Kidney epithelial cell (primary cell): ENCODE data around the gene PAFAH2. TPM values are rescaled to one million over a fixed set of nuclear protein-coding genes. Genes with fewer than 3 reads are reported as not detected.
A peak's percentile ranks its signal among the peaks of the same experiment; 100 is the strongest.

Experiments
- DNase-seq: peaks from one replicate; pipeline ENCODE4 v3.0.0-alpha.2; 2010; ENCODE audit warnings: low read depth
- H3K27me3 ChIP-seq: 2 replicates; pipeline ENCODE4 v1.6.0; 2011; ENCODE audit warnings: low read length; ENCODE audit not compliant: control insufficient read depth, insufficient read depth
- H3K36me3 ChIP-seq: 2 replicates; pipeline ENCODE4 v1.5.1; 2011; ENCODE audit warnings: low read length; ENCODE audit not compliant: control insufficient read depth, insufficient read depth
- H3K4me3 ChIP-seq: 2 replicates; pipeline ENCODE4 v1.5.1; 2011; ENCODE audit warnings: low read depth, mild to moderate bottlenecking, control low read depth, low read length
- CTCF ChIP-seq: IDR thresholded peaks from 2 replicates; pipeline ENCODE4 v1.5.1; 2011; ENCODE audit warnings: mild to moderate bottlenecking, moderate library complexity, low read length, control low read depth, inconsistent platforms; ENCODE audit not compliant: insufficient read depth, poor library complexity, severe bottlenecking
- total RNA-seq: library from RNA; depleted of rRNA; stranded (reverse); fragments of >200 nt; gene quantifications from 2 replicates; pipeline ENCODE4 v1.2.3, GENCODE V29; 2015

PAFAH2 gene
- total RNA-seq, 1 donor from 2014 or later: 20.8 TPM

- TF ChIP-seq CTCF: no peak
- Histone ChIP-seq H3K27me3 (no peaks in the 10 kb centered on the region), H3K4me3 (no peak overlapping the region), H3K36me3 (no peaks in the 10 kb centered on the region)
- DNase-seq: no peak
These were observed 26.1 kb downstream of the PAFAH2 start for GRCh38 chr1:25971811-25972180.

GRCh38 chr1:25971066-25971810, 26.6 kb downstream of the PAFAH2 start:
- DNase-seq: no peak
- Histone ChIP-seq H3K36me3 (no peaks in the 10 kb centered on the region), H3K4me3 (no peak overlapping the region), H3K27me3 (no peaks in the 10 kb centered on the region)
- TF ChIP-seq CTCF: no peak

- no peak for DNase-seq
- H3K27me3 ChIP-seq: no peaks in the 10 kb centered on the region
- TF ChIP-seq CTCF: no peak
- no peaks in the 10 kb centered on the region for H3K36me3 ChIP-seq
- no peak overlapping the region for H3K4me3 ChIP-seq
These were observed 30.6 kb downstream of the PAFAH2 start for GRCh38 chr1:25967308-25967707.

- DNase-seq: no peak
- Histone ChIP-seq H3K27me3 (no peaks in the 10 kb centered on the region), H3K36me3 (peaks cover 1% of the 10 kb centered on the region), H3K4me3 (no peak overlapping the region)
- no peak for TF ChIP-seq CTCF
These were observed 38.3 kb downstream of the PAFAH2 start for GRCh38 chr1:25959611-25960010.

- DNase-seq: peak; percentile 37
- no peak for TF ChIP-seq CTCF
- Histone ChIP-seq H3K36me3 (peaks cover 1% of the 10 kb centered on the region), H3K27me3 (no peaks in the 10 kb centered on the region), H3K4me3 (no peak overlapping the region)
These were observed 39.4 kb downstream of the PAFAH2 start for GRCh38 chr1:25958465-25958864.

- no peak for DNase-seq
- no peaks in the 10 kb centered on the region for H3K27me3 ChIP-seq
- H3K36me3 ChIP-seq: no peaks in the 10 kb centered on the region
- TF ChIP-seq CTCF: no peak
- no peak overlapping the region for H3K4me3 ChIP-seq
These were observed 42.3 kb downstream of the PAFAH2 start for GRCh38 chr1:25955553-25955952.
